ENCODE data around the gene FAM222B. TPM values are rescaled to one million over a fixed set of nuclear protein-coding genes. Genes with fewer than 3 reads are reported as not detected.

The FAM222B gene
- total and polyA plus RNA-seq, 9 of the 15 experiments (the other 6 are each of a cell fraction or from before 2014, with no cell fraction given) = 4.0 to 34.6 (median 7.5) TPM

DNA sequence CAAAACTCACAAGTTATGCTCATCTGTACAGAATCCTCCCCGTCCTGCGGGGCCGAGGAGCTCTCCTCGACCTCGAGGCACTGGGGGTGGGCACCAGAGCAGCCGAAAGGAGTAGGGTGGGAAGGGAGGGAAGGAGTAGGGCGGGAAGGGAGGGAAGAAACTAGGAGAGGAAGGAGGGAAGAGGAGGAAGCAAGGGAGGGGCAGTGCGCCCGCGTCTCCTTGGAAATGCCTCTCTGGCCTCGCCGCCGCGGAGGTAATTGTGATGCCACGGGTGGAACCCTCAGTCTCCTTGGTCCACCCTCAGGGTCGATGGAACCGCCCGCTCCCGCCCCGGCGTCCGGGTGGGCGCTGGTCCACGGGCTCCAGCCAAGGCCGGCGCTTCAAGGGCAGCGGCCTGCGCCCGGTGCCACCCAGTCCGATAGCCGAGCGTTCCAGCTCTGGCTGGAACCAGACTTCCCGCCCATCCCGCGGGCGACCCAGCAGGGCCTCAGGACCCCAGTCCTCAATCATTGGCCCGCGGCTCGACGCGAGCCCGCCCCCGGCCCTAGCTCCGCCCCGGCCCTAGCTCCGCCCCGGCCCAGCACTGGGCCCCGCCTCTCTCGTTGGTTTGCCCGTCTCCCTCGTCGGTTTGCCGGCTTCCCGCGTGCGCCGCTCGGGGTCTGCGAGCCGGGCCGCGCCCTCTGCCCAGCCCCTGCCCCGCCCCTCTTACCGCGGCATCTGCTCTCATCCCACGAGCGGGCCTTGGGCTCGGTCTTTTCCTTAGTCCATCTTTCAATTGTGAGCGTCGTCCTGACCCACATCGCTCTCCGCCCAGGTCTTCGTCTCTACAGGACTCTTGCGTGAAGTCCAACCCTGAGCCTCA is 131.5 kb downstream of the FAM222B start (continued):
- peak; percentile 96 to 98 for TF ChIP-seq E2F6 (IDR thresholded peaks at IDR 0.05; ENCODE audit: borderline replicate concordance in 1 of 2, extremely low read depth in 1 of 2, insufficient read depth in 1 of 2, insufficient read length in 1 of 2, low read depth in 1 of 2, low read length in 1 of 2, poor library complexity in 1 of 2, severe bottlenecking in 1 of 2)
- TF ChIP-seq ELK3 (CRISPR knock-in tag; IDR thresholded peaks at IDR 0.05) = no peak
- TF ChIP-seq SMAD4 (CRISPR knock-in tag; conservative IDR thresholded peaks at IDR 0.05) = peak; percentile 81
- TF ChIP-seq, protein P1, sequence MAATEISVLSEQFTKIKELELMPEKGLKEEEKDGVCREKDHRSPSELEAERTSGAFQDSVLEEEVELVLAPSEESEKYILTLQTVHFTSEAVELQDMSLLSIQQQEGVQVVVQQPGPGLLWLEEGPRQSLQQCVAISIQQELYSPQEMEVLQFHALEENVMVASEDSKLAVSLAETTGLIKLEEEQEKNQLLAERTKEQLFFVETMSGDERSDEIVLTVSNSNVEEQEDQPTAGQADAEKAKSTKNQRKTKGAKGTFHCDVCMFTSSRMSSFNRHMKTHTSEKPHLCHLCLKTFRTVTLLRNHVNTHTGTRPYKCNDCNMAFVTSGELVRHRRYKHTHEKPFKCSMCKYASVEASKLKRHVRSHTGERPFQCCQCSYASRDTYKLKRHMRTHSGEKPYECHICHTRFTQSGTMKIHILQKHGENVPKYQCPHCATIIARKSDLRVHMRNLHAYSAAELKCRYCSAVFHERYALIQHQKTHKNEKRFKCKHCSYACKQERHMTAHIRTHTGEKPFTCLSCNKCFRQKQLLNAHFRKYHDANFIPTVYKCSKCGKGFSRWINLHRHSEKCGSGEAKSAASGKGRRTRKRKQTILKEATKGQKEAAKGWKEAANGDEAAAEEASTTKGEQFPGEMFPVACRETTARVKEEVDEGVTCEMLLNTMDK (IDR thresholded peaks at IDR 0.05; ENCODE audit: borderline replicate concordance, insufficient read depth, low read depth, low read length, poor library complexity, severe bottlenecking) = peak; percentile 9
- TF ChIP-seq POU5F1 (IDR thresholded peaks at IDR 0.05; ENCODE audit: borderline replicate concordance, low read depth, low read length, partially characterized antibody) = no peak
- TF ChIP-seq RNF2 (IDR thresholded peaks at IDR 0.05) = peak; percentile 82
- TF ChIP-seq PCBP2 (IDR thresholded peaks at IDR 0.05; ENCODE audit: low read depth, low read length, poor library complexity, severe bottlenecking) = no peak
- no peak for TF ChIP-seq U2AF2 (optimal IDR thresholded peaks at IDR 0.05; ENCODE audit: low read depth, low read length)
- TF ChIP-seq ZNF175 (CRISPR knock-in tag; IDR thresholded peaks at IDR 0.05; ENCODE audit: low read depth) = 0 out of 2 replicates have a peak, but pooled peaks have one; percentile 73
- no peak for TF ChIP-seq RUNX1 (IDR thresholded peaks at IDR 0.05; ENCODE audit: low read depth)
- TF ChIP-seq TEAD1 (CRISPR knock-in tag; IDR thresholded peaks at IDR 0.05) = peak in 1 of 2 experiments; percentile 74; a peak in 1 of 4 replicates
- peak in 1 of 2 experiments; percentile 10; a peak in 1 of 4 replicates for TF ChIP-seq SRF (CRISPR knock-in tag; IDR thresholded peaks at IDR 0.05)
- TF ChIP-seq POLR2AphosphoS5 (IDR thresholded peaks at IDR 0.05; ENCODE audit: control insufficient read depth, insufficient read depth, low read depth, low read length) = peak; percentile 78
- peak; percentile 4 for TF ChIP-seq FOS (IDR thresholded peaks at IDR 0.05; ENCODE audit: extremely low read depth, insufficient read length)
- TF ChIP-seq, protein P2, sequence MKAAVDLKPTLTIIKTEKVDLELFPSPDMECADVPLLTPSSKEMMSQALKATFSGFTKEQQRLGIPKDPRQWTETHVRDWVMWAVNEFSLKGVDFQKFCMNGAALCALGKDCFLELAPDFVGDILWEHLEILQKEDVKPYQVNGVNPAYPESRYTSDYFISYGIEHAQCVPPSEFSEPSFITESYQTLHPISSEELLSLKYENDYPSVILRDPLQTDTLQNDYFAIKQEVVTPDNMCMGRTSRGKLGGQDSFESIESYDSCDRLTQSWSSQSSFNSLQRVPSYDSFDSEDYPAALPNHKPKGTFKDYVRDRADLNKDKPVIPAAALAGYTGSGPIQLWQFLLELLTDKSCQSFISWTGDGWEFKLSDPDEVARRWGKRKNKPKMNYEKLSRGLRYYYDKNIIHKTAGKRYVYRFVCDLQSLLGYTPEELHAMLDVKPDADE (conservative IDR thresholded peaks at IDR 0.05; ENCODE audit: control insufficient read depth, low read depth, low read length) = peak; percentile 79
- TF ChIP-seq JUN (IDR thresholded peaks at IDR 0.05; ENCODE audit: borderline replicate concordance, low read depth, low read length) = no peak
- TF ChIP-seq JUN (CRISPR knock-in tag; IDR thresholded peaks at IDR 0.05; ENCODE audit: borderline replicate concordance) = peak; percentile 71; the same call in 1 of the 2 replicates
- TF ChIP-seq ZNF41 (CRISPR knock-in tag; conservative IDR thresholded peaks at IDR 0.05) = 0 out of 2 replicates have a peak, but pooled peaks have one; percentile 56

Data from K562 (cell line).